OCI-LY7 (cell line): ENCODE data around the gene SPEM1. TPM values are rescaled to one million over a fixed set of nuclear protein-coding genes. Genes with fewer than 3 reads are reported as not detected.

Experiments
- BruUV-seq: library from RNA; stranded (reverse); fragments of 400-500 nt; replicated peaks from 2 replicates; lab custom pipeline; 2021; lab: Mats Ljungman, UMichigan
- CTCF ChIA-PET: fragments of 300-600 bp; sonication (Branson Sonifier 250); formaldehyde crosslinking; loops from one replicate; lab custom pipeline; 2022; ENCODE audit warnings: antibody characterized with exemption; ENCODE audit not compliant: unreplicated experiment; lab: Charles Lee
- POLR2A ChIA-PET: fragments of 300-600 bp; sonication (Branson Sonifier 250); formaldehyde crosslinking; loops from one replicate; lab custom pipeline; 2022; ENCODE audit warnings: antibody characterized with exemption; lab: Charles Lee
- DNase-seq: peaks from one replicate; pipeline ENCODE4 v3.0.0-alpha.2; 2015; ENCODE audit warnings: low spot score
- H2AFZ ChIP-seq: fragments of 200-600 bp; sonication (generic), shearing (Covaris generic); 2 replicates; pipeline ENCODE4 v1.6.1; 2014; ENCODE audit warnings: mild to moderate bottlenecking, antibody characterized with exemption, low read length, moderate library complexity
- H3K27ac ChIP-seq: fragments of 200-600 bp; sonication (generic); 2 replicates; pipeline ENCODE4 v1.5.1; 2014; ENCODE audit warnings: mixed run types, low read depth, mild to moderate bottlenecking, moderate library complexity, low read length, inconsistent platforms; ENCODE audit not compliant: poor library complexity, severe bottlenecking
- H3K36me3 ChIP-seq: fragments of 200-600 bp; sonication (generic); 2 replicates; pipeline ENCODE4 v1.6.1; 2014; ENCODE audit warnings: mild to moderate bottlenecking, antibody characterized with exemption, low read length, moderate library complexity, mixed read lengths; ENCODE audit not compliant: insufficient read depth
- H3K4me1 ChIP-seq: fragments of 200-600 bp; sonication (generic); 2 replicates; pipeline ENCODE4 v1.5.1; 2014; ENCODE audit warnings: mild to moderate bottlenecking, low read length; ENCODE audit not compliant: insufficient read depth, poor library complexity, severe bottlenecking
- H3K4me2 ChIP-seq: fragments of 200-600 bp; sonication (generic); 2 replicates; pipeline ENCODE4 v1.6.1; 2014; ENCODE audit warnings: mild to moderate bottlenecking, low read length
- H3K4me3 ChIP-seq: fragments of 200-600 bp; sonication (generic); 2 replicates; pipeline ENCODE4 v1.5.1; 2014; ENCODE audit warnings: mild to moderate bottlenecking, low read depth, low read length; ENCODE audit not compliant: poor library complexity, severe bottlenecking
- H3K79me2 ChIP-seq: fragments of 200-600 bp; sonication (generic); 2 replicates; pipeline ENCODE4 v1.6.1; 2016; ENCODE audit warnings: low read depth, mild to moderate bottlenecking, low read length, moderate library complexity, mixed read lengths; ENCODE audit not compliant: insufficient read depth
- H3K9me2 ChIP-seq: fragments of 200-600 bp; sonication (generic); 2 replicates; pipeline ENCODE4 v1.6.1; 2016; ENCODE audit warnings: mild to moderate bottlenecking, low read length, mixed read lengths; ENCODE audit not compliant: insufficient read depth
- H3K9me3 ChIP-seq: fragments of 200-600 bp; sonication (generic); 2 replicates; pipeline ENCODE4 v1.6.1; 2014; ENCODE audit warnings: mild to moderate bottlenecking, mixed run types, low read length, mixed read lengths
- H4K20me1 ChIP-seq: fragments of 200-600 bp; sonication (generic); 2 replicates; pipeline ENCODE4 v1.6.1; 2014; ENCODE audit warnings: mild to moderate bottlenecking, antibody characterized with exemption, low read length, moderate library complexity, mixed read lengths; ENCODE audit not compliant: insufficient read depth
- EZH2phosphoT487 ChIP-seq: fragments of 200-600 bp; sonication (generic); IDR thresholded peaks from 2 replicates; pipeline ENCODE4 v1.6.1; 2018; ENCODE audit warnings: low read depth, borderline replicate concordance, mild to moderate bottlenecking, mixed run types, antibody characterized with exemption, low read length, moderate library complexity, mixed read lengths
- intact Hi-C: fragments of 100-400 bp; cut with micrococcal nuclease; formaldehyde crosslinking; loops from one replicate; pipeline ENCODE4 v1.10.0; 2022; ENCODE audit not compliant: unreplicated experiment
- total RNA-seq, 2 experiments: library from RNA; depleted of rRNA in 1 of 2; stranded (reverse); fragments of >200 nt in 1 of 2; shearing (Covaris generic) in 1 of 2; gene quantifications; 2 replicates each; pipeline ENCODE4 v1.2.3, GENCODE V29; 2014 to 2022
- TF ChIP-seq, protein P1 (sequence below): fragments of 200-600 bp; sonication (generic); conservative IDR thresholded peaks from 2 replicates; pipeline ENCODE4 v1.5.1; 2014; ENCODE audit warnings: mild to moderate bottlenecking, antibody characterized with exemption, low read length, moderate library complexity, mixed read lengths

The SPEM1 gene
- total RNA-seq, 2 experiments from 2014 or later = not detected

DNA sequence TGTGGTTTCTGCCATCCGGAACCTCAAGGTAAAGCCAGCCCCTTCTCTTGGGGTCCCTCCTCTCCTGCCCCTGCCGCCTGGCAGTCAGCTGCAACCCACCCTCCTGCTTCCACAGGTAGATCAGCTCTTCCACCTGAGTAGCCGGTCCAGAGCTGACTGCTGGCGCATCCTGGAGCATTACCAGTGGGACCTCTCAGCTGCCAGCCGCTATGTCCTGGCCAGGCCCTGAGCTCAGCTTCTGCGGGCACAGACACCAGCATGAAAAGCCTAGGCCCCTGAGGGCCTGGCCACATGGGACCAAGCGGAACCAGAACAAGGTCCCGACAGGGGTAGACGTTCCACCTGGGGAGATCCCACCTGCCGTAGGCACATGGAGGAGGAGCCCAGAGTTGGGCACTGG lies 31.3 kb upstream of the SPEM1 start:
- CTCF ChIA-PET = no interaction called here
- no peak for DNase-seq
- H2AFZ ChIP-seq = no peak overlapping the region

DNA sequence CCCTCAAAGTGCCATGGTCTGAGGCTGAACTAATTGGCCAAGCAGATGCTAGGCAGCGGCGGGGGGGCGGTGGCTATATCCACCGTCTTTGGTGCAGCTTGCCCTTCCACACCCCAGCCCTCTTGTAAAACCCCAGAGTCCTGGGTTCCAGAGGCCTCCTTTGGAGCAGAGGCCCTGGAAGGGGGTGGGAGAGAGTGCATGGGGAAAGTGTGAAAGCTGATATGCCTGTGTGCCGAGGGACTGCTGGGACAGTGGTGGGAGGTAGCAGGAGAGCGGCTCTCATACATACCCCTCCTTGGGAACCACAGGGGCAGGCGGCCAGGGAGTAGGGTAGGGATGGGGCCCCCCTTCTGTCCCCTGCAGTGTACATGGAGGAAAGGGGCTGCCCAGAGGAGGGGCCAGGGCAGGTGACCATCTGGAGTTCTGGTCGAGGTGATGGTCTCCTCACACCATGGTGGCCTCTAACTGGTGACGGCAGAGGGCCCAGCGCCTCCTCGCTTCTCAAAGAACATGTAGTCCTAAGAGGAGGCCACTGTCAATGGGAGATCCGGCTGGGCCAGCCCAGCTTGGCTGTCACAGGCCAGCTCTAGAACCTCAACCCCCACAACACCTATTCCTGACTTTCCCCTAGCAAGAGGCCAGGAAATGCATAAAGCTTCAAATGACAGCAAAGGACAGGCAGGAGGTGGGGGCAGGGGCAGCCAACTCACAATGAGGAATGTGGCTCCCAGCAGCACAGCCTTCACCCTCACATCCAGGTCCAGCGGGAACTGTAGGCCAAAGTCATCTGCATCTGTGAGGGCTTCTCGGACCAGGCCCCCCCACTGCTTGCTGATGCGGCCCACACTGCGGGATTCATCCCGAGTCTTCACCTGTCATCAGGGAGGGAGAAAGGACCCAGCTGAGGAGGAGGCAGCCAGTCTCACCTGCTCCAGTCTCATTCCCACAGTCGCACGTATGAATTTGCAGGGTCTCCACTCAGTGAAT lies 29.9 kb upstream of the SPEM1 start:
- peaks cover 9% of the 10 kb centered on the region for H3K4me1 ChIP-seq
- H3K36me3 ChIP-seq = peaks cover 12% of the 10 kb centered on the region; the same call in 1 of the 2 replicates
- intact Hi-C loops = no loop called here
- TSS peak; percentile 77 for BruUV-seq
- no peak overlapping the region for H2AFZ ChIP-seq
- DNase-seq = no peak
- H3K27ac ChIP-seq = no peak overlapping the region
- H3K9me3 ChIP-seq = no peaks in the 10 kb centered on the region
- H3K9me2 ChIP-seq = no peaks in the 10 kb centered on the region
- H4K20me1 ChIP-seq = no peaks in the 10 kb centered on the region
- no peak overlapping the region for H3K4me3 ChIP-seq
- ChIA-PET POLR2A (interaction anchor here (0.6 kb wide), 1 partner anchor 165 kb away, joined by 4 read pairs; no protein-coding TSS in a partner anchor), CTCF (no interaction called here)
- no peaks in the 10 kb centered on the region for H3K79me2 ChIP-seq
- TF ChIP-seq EZH2phosphoT487 = no peak
- TF ChIP-seq, protein P1, sequence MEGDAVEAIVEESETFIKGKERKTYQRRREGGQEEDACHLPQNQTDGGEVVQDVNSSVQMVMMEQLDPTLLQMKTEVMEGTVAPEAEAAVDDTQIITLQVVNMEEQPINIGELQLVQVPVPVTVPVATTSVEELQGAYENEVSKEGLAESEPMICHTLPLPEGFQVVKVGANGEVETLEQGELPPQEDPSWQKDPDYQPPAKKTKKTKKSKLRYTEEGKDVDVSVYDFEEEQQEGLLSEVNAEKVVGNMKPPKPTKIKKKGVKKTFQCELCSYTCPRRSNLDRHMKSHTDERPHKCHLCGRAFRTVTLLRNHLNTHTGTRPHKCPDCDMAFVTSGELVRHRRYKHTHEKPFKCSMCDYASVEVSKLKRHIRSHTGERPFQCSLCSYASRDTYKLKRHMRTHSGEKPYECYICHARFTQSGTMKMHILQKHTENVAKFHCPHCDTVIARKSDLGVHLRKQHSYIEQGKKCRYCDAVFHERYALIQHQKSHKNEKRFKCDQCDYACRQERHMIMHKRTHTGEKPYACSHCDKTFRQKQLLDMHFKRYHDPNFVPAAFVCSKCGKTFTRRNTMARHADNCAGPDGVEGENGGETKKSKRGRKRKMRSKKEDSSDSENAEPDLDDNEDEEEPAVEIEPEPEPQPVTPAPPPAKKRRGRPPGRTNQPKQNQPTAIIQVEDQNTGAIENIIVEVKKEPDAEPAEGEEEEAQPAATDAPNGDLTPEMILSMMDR = no peak
- no peak overlapping the region for H3K4me2 ChIP-seq

More for the DNA sequence above, 31.3 kb upstream of the SPEM1 start:
- Histone ChIP-seq H3K4me2 (no peak overlapping the region), H4K20me1 (no peaks in the 10 kb centered on the region), H3K4me1 (peaks cover 17% of the 10 kb centered on the region), H3K4me3 (no peak overlapping the region), H3K27ac (no peak overlapping the region), H3K9me2 (no peaks in the 10 kb centered on the region), H3K9me3 (no peaks in the 10 kb centered on the region), H3K36me3 (peaks cover 12% of the 10 kb centered on the region; the same call in 1 of the 2 replicates), H3K79me2 (no peaks in the 10 kb centered on the region)
- POLR2A ChIA-PET = interaction anchor here (0.5 kb wide), 1 partner anchor 175 kb away, joined by 4 read pairs; no protein-coding TSS in a partner anchor
- intact Hi-C loops = no loop called here
- no TSS peak for BruUV-seq
- TF ChIP-seq EZH2phosphoT487 = no peak
- TF ChIP-seq, protein P1 = no peak

DNA sequence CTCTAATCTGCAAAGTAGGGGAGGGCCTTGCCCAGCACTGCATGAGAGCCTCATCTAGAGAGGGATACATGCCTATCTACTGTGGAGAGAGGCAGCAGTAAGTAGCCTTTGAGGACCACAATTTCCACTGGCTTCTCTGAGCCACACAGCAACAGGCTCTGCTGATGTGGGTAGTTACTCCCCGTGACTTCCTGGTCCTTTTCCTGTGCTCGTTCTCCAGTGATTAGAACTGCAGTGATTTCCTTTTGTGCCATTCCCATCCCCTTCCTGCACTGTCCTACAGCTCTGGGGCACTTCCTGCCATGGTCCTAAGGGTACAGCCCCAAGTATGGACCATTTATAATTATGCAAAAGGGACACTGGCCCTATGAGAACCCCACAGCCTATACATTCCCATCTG lies 28.8 kb upstream of the SPEM1 start:
- no peak for DNase-seq
- ChIA-PET POLR2A (no interaction called here), CTCF (no interaction called here)
- no peak for TF ChIP-seq EZH2phosphoT487
- TF ChIP-seq, protein P1 = no peak
- Histone ChIP-seq H3K9me3 (no peaks in the 10 kb centered on the region), H3K27ac (no peak overlapping the region), H3K9me2 (no peaks in the 10 kb centered on the region), H4K20me1 (no peaks in the 10 kb centered on the region), H3K4me3 (no peak overlapping the region), H3K79me2 (no peaks in the 10 kb centered on the region), H3K4me1 (peaks cover 9% of the 10 kb centered on the region), H2AFZ (no peak overlapping the region), H3K36me3 (peaks cover 12% of the 10 kb centered on the region; the same call in 1 of the 2 replicates), H3K4me2 (no peak overlapping the region)
- intact Hi-C loops = no loop called here
- no TSS peak for BruUV-seq
